Left forelimb (tissue), 1 donor: ENCODE data around the gene TRIM49B.
"Not testable (repeated sequence)": the region's sequence is repeated elsewhere in the genome, so short reads cannot be mapped to it uniquely, and the experiment has no call there.

Experiments
- DNase-seq: peaks from one replicate; pipeline ENCODE4 v3.0.0-alpha.2; 2018; ENCODE audit warnings: low spot score

Gene TRIM49B

GRCh38 chr11:49028523-49028922 lies at the start of gene TRIM49B:
TRIM49B (plus strand) TSS chr11:49028823; CDS start chr11:49031600, 2,777 bp downstream.
- DNase-seq, result not testable (repeated sequence)

GRCh38 chr11:48983785-48984184 lies 44.8 kb upstream of the TRIM49B start, which contains the start of gene TRIM51G:
TRIM51G (minus strand) TSS chr11:48983885; CDS start chr11:48981695, 2,190 bp downstream.
- DNase-seq, result not testable (repeated sequence)

GRCh38 chr11:49048229-49048628 lies 19.6 kb downstream of the TRIM49B start:
- not testable (repeated sequence) for DNase-seq

GRCh38 chr11:49049821-49050220 lies 21.2 kb downstream of the TRIM49B start:
- not testable (repeated sequence) for DNase-seq

GRCh38 chr11:49059012-49059411 lies 30.4 kb downstream of the TRIM49B start, which contains the start of gene TRIM64C:
TRIM64C (minus strand) TSS chr11:49059112; CDS start chr11:49059112, 0 bp downstream.
- DNase-seq, result not testable (repeated sequence)

- DNase-seq, result not testable (repeated sequence)
Measured at GRCh38 chr11:49069897-49070296, 41.3 kb downstream of the TRIM49B start.
